Measurements from ENCODE around the gene RTKN2.

DNA sequence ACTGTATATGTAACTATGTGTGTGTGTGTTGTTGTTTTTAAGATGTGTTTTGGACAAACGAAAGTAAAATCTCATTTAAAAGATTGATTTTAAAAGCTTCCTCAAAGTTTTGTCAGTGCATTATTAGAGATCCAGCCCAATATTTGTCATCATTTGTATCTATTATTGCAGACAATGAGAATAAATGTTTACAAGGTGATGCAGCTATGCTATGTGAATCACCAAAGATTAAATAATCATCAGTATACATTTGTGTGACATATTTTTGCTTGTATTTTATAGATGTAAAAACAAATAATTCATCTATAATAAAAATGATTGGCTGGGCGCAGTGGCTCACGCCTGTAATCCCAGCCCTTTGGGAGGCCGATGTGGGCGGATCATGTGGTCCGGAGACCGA, 35.3 kb upstream of the RTKN2 start:
- TF ChIP-seq CTCF (IDR thresholded peaks at IDR 0.05) = no peak
- no peak for TF ChIP-seq POLR2A (IDR thresholded peaks at IDR 0.05)
- TF ChIP-seq POLR2AphosphoS5 (IDR thresholded peaks at IDR 0.05; ENCODE audit: insufficient read depth in 1 of 2, low read depth in 1 of 2) = no peak
